SJSA1 (cell line): ENCODE measurements around the gene GMNC. TPM values are rescaled to one million over a fixed set of nuclear protein-coding genes. Genes with fewer than 3 reads are reported as not detected.
A peak's percentile ranks its signal among the peaks of the same experiment; 100 is the strongest.

ENCODE experiments used
- DNase-seq, 2 experiments: peaks; one replicate each; pipeline ENCODE4 v3.0.0-alpha.2; 2015 to 2020; ENCODE audit warnings: low spot score in 2 of 2, low read depth in 1 of 2
- H3K27ac ChIP-seq: fragments of 250-450 bp; sonication (Bioruptor Pico); 2 replicates; pipeline ENCODE4 v1.5.1; 2020; ENCODE audit warnings: mild to moderate bottlenecking, moderate library complexity
- H3K27me3 ChIP-seq: fragments of 250-450 bp; sonication (Bioruptor Pico); replicated peaks from 2 replicates; pipeline ENCODE4 v1.5.1; 2020; ENCODE audit warnings: mild to moderate bottlenecking, moderate library complexity
- H3K36me3 ChIP-seq: fragments of 250-450 bp; sonication (Bioruptor Pico); 2 replicates; pipeline ENCODE4 v1.5.1; 2020; ENCODE audit warnings: mild to moderate bottlenecking
- H3K4me1 ChIP-seq: fragments of 250-450 bp; sonication (Bioruptor Pico); replicated peaks from 2 replicates; pipeline ENCODE4 v1.6.1; 2021; ENCODE audit warnings: mild to moderate bottlenecking
- H3K4me3 ChIP-seq: fragments of 250-450 bp; sonication (Bioruptor Pico); 2 replicates; pipeline ENCODE4 v1.5.1; 2020; ENCODE audit warnings: mild to moderate bottlenecking
- H3K9me3 ChIP-seq: fragments of 250-450 bp; sonication (Bioruptor Pico); replicated peaks from 2 replicates; pipeline ENCODE4 v1.5.1; 2020; ENCODE audit warnings: mild to moderate bottlenecking
- total RNA-seq: library from RNA; depleted of rRNA; stranded (reverse); fragments of >200 nt; shearing (Covaris generic); gene quantifications from 2 replicates; pipeline ENCODE4 v1.2.3, GENCODE V29; 2014

The GMNC gene
- total RNA-seq, 1 experiment from 2014 or later, result not detected

DNA sequence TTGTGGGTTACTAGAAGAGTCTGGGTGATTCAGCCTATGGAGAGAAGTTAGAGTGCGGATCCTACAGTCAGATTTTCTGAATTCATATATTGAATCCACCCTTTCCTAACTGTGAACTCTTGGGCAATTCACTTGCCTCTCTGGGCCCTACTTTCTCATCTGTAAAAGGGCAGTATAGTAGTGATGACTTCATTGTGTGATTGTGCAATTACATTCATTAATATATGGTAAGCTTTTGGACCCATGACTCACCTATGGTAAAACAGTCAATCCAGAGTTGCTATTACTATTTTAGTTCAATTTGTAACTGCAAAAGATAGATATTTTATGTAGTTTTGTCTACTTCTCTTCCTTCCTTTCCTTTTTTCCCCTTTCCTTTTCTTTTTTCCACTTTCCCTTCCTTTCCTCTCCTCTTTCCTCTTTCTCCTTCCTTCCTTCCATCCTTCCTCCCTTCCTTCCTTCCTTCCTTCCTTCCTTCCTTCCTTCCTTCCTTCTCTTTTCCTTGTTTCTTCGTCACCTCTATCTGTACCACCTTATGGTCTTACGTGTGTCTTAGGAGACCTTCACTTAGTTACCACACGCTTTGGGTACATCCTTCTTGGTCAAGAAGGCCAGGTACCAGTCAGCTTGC is 37.0 kb downstream of the GMNC start:
- DNase-seq, result no peak
- Histone ChIP-seq H3K4me1 (no peaks in the 10 kb centered on the region), H3K4me3 (no peak overlapping the region), H3K27ac (no peak overlapping the region), H3K27me3 (no peaks in the 10 kb centered on the region), H3K36me3 (no peaks in the 10 kb centered on the region), H3K9me3 (no peaks in the 10 kb centered on the region)

DNA sequence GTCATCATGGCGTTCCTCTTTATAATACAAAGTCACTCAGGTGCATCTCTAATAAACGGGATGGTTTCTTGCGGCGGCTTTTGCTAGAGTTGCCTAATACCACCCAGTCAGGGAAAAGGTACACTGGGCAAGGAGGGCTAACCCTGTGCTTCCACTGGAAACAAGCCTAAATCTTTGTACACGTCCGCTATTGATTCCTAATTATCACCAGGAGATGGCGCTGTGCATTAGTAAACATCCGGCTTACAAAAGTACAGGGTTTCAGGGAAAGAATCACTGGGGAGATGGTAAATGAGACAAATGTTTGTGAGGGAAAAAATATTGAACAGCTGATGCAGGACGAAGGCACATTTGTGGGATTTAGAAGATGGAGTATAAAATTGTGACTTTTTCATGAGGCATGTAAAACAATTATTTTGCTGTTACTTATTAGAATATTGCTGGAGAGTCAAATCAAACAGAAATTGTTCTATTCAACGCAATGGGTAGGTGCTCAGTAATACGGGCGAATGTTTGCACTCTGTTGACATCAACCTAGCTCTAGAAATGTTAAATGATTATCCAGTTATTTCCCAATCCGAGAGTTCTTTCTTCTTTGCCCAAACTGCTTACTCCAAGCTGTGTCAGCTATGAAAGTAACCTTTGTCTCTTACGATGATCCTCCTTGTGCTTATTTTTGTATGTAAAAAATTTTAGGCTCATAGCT is 50.6 kb downstream of the GMNC start:
- peak; percentile 53 to 55 for DNase-seq
- H3K36me3 ChIP-seq, result no peaks in the 10 kb centered on the region
- peak overlapping the region; percentile 31 for H3K4me3 ChIP-seq
- no peaks in the 10 kb centered on the region; the same call in 1 of the 2 replicates for H3K27me3 ChIP-seq
- H3K27ac ChIP-seq, result no peak overlapping the region
- no peaks in the 10 kb centered on the region; the same call in 1 of the 2 replicates for H3K4me1 ChIP-seq
- no peaks in the 10 kb centered on the region for H3K9me3 ChIP-seq

DNA sequence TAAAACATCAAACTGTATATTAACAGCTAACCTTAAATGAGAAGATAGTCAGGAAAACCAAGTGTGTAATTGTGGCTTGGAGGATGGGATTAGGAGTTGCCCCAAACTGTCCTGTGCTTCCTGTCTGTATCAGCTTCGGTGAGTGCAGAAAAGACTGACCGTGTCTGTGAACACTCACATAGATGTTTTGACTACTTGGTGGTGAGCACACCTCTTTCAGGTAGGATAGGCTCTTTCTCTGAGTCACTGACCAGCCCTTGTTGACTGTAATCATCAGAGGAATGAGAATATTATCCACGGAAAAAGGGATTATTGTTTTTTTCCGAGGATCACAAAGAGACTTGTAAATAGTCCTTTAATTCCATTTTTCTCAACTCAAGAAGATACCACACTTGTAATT is 51.5 kb downstream of the GMNC start:
- DNase-seq, result no peak
- no peaks in the 10 kb centered on the region for H3K9me3 ChIP-seq
- H3K4me3 ChIP-seq, result no peak overlapping the region
- H3K4me1 ChIP-seq, result no peaks in the 10 kb centered on the region; the same call in 1 of the 2 replicates
- no peak overlapping the region for H3K27ac ChIP-seq
- no peaks in the 10 kb centered on the region for H3K36me3 ChIP-seq
- no peaks in the 10 kb centered on the region for H3K27me3 ChIP-seq

DNA sequence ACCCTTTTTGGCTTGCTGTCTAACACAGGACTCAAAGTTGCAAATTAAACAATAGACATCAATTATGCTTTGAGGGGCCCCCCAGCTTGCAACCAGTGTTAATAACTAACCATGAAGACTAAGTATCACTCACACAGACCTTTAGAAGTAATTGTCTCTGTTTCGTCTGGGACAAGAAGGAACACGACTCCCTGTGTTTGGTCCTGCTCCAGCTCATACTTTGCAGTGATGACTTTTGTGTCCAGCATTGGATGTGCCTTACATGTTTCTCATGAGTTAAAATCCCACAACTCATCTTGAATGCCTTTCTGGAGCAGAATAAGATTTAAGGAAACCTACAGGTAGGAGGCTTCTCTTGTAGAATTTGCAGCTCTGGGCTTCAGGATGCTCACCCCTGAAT is 53.1 kb downstream of the GMNC start:
- Histone ChIP-seq H3K4me3 (no peak overlapping the region), H3K9me3 (no peaks in the 10 kb centered on the region), H3K4me1 (no peaks in the 10 kb centered on the region; the same call in 1 of the 2 replicates), H3K27ac (no peak overlapping the region), H3K27me3 (no peaks in the 10 kb centered on the region), H3K36me3 (no peaks in the 10 kb centered on the region)
- no peak for DNase-seq

DNA sequence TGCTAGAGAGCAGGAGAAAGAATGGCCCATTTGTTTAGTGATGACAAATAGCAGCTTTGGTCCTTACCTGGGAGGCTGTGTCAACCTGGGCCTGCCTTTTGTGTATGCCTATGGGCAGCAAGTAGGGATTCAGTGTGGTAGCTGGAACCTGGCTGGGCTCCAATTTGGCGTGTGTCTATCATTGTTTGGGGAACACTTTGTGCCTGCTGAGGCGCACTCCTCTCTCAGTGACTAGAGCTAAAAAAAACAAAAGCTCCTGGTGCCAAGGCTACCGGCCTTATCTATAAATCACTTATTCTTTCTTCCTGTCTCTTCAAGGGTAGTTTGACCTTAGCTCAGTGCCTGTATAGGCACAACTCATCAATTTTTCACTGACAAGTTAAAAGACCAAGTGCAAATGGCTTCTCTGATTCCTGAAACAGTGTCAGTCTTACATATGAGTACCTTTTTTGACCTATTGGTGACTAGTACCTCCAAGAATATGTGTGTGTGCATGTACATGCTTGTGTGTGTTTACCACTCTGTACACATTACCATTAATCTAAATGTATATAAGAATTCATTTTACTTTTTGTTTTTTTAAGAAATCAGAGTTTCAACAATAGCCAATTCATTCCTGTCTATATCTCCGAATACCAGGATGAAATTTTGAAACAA is 54.6 kb downstream of the GMNC start:
- H3K4me1 ChIP-seq, result no peaks in the 10 kb centered on the region; the same call in 1 of the 2 replicates
- DNase-seq, result no peak
- H3K9me3 ChIP-seq, result no peaks in the 10 kb centered on the region
- H3K27me3 ChIP-seq, result no peaks in the 10 kb centered on the region
- H3K36me3 ChIP-seq, result no peaks in the 10 kb centered on the region
- no peak overlapping the region for H3K27ac ChIP-seq
- H3K4me3 ChIP-seq, result no peak overlapping the region
